Activated CD8-positive, alpha-beta memory T cell treated with anti-CD3 and anti-CD28 coated beads, Interleukin-2, amount 50 U/mL, for 1 hour (primary cell): ENCODE results near the gene SRRM4.

Source experiments
- DNase-seq: peaks from one replicate; pipeline ENCODE4 v3.0.0-alpha.2; 2020; ENCODE audit errors: extremely low read depth

Gene SRRM4

DNA sequence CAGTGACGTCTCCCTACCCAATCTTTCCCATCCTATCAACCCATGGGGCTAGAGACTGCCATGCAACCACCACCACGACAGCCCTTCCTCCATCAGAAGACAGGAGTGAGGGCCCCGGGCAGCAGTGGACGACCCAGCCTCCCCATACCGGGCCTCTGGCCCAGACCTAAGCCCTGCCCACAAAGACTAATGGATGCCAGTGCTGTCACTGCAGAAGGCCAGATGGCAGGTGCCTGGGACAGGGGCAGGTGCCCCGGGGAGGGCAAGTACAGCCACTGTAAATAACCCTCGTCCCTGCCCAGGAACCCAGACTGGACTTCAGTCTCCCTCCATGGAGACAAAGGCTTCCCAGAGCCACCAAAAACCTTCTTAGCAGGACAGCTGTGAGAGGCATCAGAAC lies 177.1 kb downstream of the SRRM4 start:
- DNase-seq: no peak

- DNase-seq: no peak
These were observed 178.5 kb downstream of the SRRM4 start for GRCh38 chr12:119159844-119160243.

GRCh38 chr12:119167902-119168301 lies 186.6 kb downstream of the SRRM4 start:
- DNase-seq: no peak

GRCh38 chr12:119168721-119169120 lies 187.4 kb downstream of the SRRM4 start:
- DNase-seq: no peak

- no peak for DNase-seq
These were observed 187.8 kb downstream of the SRRM4 start for GRCh38 chr12:119169150-119169549.

DNA sequence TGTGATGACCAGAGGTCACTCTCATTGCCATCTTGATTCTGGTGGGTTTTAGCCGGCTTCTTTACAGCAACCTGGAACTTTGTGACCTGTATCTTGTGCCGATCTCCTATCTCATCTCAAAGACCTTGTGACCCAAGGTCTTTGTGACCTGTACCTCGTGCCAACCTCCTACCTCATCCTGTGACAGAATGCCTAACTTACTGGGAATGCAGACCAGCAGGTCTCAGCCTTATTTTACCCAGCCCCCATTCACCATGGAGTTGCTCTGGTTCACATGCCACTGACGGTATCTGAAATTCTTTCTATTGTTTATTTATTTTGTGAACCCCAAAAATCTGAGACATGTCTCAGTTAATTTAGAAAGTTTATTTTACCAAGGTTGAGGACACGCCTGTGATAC lies 189.9 kb downstream of the SRRM4 start:
- DNase-seq: no peak

DNA sequence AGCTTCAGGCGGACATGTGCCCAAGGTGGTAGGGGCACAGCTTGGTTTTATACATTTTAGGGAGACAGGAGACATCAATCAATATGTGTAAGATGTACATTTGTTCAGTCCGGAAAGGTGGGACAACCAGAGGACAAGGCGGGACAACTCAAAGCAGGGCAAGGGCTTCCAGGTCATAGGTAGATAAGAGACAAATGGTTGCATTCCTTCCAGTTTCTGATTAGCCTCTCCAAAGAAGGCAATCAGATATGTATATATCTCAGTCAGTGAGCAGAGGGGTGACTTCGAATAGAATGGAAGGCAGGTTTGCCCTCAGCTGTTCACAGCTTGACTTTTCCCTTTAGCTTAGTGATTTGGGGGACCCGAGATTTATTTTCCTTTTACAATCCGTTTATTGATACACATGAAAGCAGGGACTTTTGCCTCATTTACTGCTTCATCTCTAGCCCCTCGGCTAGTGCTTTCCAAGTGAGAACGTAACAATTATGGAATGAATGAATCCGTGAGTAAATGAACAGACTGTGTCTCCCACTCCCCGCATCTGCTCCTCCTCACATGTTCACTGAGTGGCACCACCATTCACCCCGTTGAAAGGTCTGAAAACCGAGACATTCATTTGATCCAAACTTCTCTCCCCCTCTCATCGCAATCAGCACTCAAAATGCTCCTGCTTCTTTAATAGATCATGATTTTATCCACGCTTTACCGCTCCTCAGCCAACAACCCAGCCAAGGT lies 190.5 kb downstream of the SRRM4 start:
- no peak for DNase-seq

- DNase-seq: no peak
These were observed 193.7 kb downstream of the SRRM4 start for GRCh38 chr12:119175081-119175480.

DNA sequence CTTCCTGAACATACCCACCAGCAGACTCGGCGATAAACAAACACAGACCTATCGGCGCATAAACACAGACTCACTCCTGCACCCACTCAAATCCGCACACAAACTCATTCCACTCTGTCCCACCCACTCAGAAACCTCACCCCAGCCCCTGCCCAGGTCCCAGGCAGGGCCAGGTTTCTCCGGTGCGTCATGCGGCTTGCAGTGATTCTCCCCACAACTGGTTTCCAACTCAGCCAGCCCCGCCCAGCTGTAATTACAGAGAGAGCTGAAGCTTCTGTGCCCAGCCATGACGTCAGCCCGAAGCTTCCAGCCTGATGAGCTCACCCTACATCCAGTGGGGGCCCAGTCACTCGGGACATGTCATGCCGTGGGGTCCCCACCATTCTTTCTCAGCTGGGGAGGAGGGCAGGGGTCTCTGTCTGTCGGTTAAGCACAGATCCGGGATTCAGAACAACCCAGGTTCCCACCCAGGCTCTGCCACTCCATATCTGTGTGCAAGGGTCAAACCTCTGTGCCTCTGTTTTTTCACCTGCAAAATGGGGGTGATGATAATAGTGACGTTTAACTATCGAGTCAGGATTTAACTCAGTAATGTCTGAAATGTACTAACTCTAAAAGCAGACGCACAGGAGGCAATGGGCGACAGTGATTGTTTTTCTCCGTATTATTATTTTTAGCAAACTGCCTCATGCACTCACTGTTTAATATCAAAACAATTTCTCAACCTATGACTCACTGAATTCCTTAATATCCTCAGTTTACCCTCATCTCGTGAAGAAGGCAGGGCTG lies 195.1 kb downstream of the SRRM4 start:
- no peak for DNase-seq

GRCh38 chr12:119177056-119177325 lies 195.7 kb downstream of the SRRM4 start:
- no peak for DNase-seq

- DNase-seq: no peak
These were observed 196.5 kb downstream of the SRRM4 start for GRCh38 chr12:119177724-119178380.

GRCh38 chr12:119178544-119179334 lies 197.4 kb downstream of the SRRM4 start, which contains the start of gene HSPB8:
Gene HSPB8, plus strand, starts transcription at chr12:119178931. Its CDS starts 382 bp downstream, at chr12:119179313.
- DNase-seq: no peak

- no peak for DNase-seq
These were observed 198.1 kb downstream of the SRRM4 start for GRCh38 chr12:119179335-119180021.

- DNase-seq: no peak
These were observed 199.2 kb downstream of the SRRM4 start for GRCh38 chr12:119180380-119181040.

DNA sequence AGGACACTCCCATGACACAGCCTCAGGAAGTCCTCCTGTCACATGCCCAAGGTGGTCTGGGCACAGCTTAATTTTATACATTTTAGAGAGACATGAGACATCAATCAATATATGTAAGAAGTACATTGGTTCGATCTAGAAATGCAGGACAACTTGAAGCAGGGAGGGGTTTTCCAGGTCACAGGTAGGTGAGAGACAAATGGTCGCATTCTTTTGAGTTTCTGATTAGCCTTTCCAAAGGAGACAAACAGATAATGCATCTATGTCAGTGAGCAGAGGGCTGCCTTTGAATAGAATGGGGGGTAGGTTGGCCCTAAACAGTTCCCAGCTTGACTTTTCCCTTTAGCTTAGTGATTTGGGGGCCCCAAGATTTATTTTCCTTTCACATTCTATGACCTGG lies 199.9 kb downstream of the SRRM4 start:
- DNase-seq: no peak

DNA sequence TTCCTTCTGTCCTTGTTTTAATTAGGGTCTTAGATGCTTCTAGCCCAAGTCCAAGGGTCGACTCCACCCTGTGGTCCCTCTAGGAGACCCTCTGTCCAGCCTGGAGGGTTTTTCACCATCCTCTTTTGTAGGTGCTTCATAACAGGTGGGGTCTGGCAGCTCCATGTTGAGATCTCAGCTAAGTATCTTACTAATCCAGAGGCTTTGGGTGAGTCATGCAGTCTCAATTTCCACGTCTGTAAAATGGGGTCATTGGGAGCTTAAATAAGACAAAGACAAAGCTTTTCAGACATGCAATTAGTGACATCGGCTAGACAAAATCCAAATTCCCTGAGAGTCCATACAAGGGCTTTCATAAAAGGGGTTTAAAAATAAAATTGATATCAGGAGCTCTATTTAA lies 200.6 kb downstream of the SRRM4 start:
- DNase-seq: no peak

DNA sequence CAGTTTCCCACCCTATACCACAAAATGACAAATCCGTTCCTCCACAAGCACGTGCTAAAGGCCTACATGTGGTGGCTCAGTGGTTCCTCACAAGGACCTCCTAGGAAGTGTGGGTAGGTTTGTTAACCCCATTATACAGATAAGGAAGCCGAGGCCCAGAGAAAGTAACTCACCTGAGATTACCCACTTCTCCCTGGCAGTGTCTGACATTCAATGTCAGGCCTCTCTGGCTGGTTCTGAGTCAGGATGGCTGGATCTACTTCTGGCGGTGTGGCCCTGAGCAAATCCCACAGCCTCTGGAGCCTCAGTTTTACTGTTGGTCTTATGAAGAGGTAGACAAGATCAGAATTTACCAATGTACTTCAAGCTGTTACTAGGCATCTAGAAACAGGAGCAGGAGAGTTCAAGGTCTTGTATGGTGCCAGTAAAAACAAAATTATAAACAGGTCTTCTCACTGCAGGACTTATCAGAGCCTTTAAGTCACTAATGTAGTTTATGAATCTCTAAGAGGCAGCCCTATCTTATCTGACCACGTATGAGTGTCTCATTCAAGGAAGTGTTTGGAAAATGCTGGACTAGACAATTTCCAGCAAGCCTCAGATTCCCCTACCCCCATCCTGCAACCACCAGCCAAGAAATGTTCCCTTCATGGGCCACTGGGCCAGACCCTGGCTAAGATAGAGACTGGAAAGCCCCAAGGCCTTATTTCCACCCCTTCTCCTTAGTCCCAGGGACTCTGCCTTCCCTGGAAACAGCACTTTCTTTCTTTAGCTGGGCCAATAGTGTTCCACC lies 201.6 kb downstream of the SRRM4 start:
- no peak for DNase-seq

DNA sequence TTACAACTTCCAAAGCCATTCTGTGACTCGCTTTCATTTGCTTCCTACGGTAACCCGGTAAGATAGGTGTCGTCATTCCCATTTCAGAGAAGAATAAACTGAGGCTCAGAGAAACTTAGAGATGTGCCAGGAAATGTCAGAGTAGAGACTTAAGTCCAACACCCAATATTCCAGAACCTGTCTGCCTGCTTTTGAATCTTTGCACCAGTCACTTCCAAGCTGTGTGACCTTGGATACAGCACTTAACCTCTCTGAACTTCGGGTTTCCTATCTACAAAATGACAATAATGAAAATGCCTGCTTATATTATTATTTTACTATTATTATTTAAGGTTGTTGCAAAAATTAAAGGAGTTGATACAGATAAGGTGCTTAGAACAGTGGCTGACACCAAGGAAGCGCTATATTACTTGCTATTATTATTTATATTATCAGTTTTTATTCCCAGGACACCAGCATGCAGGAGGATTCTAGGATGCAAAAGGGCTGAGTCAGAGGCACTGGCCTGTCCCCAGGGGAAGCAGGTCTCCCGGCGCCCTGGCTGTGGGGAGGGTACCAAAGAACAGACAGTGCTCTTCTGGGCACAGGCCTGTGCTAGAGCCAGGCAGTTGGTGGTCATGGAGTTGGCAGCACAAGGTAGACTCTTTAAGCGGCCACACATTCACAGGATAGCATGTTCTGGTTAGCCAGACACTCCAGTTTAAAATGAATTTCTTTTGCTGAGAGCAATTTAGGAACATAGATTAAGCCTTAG lies 202.8 kb downstream of the SRRM4 start:
- DNase-seq: no peak

DNA sequence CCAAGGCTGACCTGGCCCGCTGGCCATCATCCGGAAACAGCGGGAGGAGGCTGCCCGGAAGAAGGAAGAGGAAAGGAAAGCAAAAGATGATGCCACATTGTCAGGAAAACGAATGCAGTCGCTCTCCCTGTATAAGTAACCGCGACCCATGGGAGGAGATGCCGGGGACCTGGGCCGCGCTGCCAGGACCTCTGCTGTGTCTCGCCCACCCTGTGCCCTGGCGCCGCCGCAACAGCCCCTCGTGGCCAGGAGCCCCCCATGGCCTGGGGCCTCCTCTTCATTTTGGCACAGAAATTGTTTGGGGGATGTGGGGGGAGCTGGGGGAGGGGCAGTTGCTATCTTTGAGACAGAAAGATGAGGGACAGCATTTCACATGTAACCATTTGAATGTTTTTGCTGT lies 213.9 kb downstream of the SRRM4 start:
- no peak for DNase-seq
